ENCODE data around the gene NCS1.
"Not testable (repeated sequence)": the region's sequence is repeated elsewhere in the genome, so short reads cannot be mapped to it uniquely, and the experiment has no call there.

The NCS1 gene

GRCh38 chr9:130263601-130264413 is 91.6 kb downstream of the NCS1 start:
- DNase-seq (ENCODE audit: low read depth in 2 of 2): no peak

GRCh38 chr9:130264414-130265350 is 92.5 kb downstream of the NCS1 start:
- DNase-seq (ENCODE audit: low read depth in 2 of 2): no peak

GRCh38 chr9:130265431-130266235 is 93.4 kb downstream of the NCS1 start, which contains the start of gene HMCN2:
TSS of gene HMCN2 (plus strand) at chr9:130265760. CDS start at chr9:130265879, 119 bp downstream.
- no peak for DNase-seq (ENCODE audit: low read depth in 2 of 2)

GRCh38 chr9:130266236-130267098 is 94.3 kb downstream of the NCS1 start:
- DNase-seq (ENCODE audit: low read depth in 2 of 2): no peak

GRCh38 chr9:130267930-130268329 is 95.7 kb downstream of the NCS1 start:
- DNase-seq (ENCODE audit: low read depth in 2 of 2): no peak

GRCh38 chr9:130268521-130269211 is 96.5 kb downstream of the NCS1 start:
- DNase-seq (ENCODE audit: low read depth in 2 of 2): no peak

- no peak for DNase-seq (ENCODE audit: low read depth in 2 of 2)
Observed at GRCh38 chr9:130271473-130271872, 99.3 kb downstream of the NCS1 start.

- no peak for DNase-seq (ENCODE audit: low read depth in 2 of 2)
Observed at GRCh38 chr9:130275156-130275555, 103.0 kb downstream of the NCS1 start.

- no peak for DNase-seq (ENCODE audit: low read depth in 2 of 2)
Observed at GRCh38 chr9:130276121-130276520, 103.9 kb downstream of the NCS1 start.

- no peak for DNase-seq (ENCODE audit: low read depth in 2 of 2)
Observed at GRCh38 chr9:130276955-130277354, 104.8 kb downstream of the NCS1 start.

GRCh38 chr9:130277525-130277924 is 105.3 kb downstream of the NCS1 start:
- not testable (repeated sequence) for DNase-seq (ENCODE audit: low read depth in 2 of 2)

GRCh38 chr9:130283539-130284248 is 111.5 kb downstream of the NCS1 start:
- DNase-seq (ENCODE audit: low read depth in 2 of 2): no peak

GRCh38 chr9:130284249-130284625 is 112.0 kb downstream of the NCS1 start:
- DNase-seq (ENCODE audit: low read depth in 2 of 2): no peak

GRCh38 chr9:130284690-130285089 is 112.5 kb downstream of the NCS1 start:
- no peak for DNase-seq (ENCODE audit: low read depth in 2 of 2)

- no peak for DNase-seq (ENCODE audit: low read depth in 2 of 2)
Observed at GRCh38 chr9:130285271-130285670, 113.1 kb downstream of the NCS1 start.

GRCh38 chr9:130286072-130286770 is 114.0 kb downstream of the NCS1 start:
- DNase-seq (ENCODE audit: low read depth in 2 of 2): no peak
